Adrenal gland (tissue), 12 donors: ENCODE data around the gene RBMS2. TPM values are rescaled to one million over a fixed set of nuclear protein-coding genes. Genes with fewer than 3 reads are reported as not detected.

ENCODE experiments used
- DNase-seq, 7 donors: peaks; one replicate each; pipeline ENCODE4 v3.0.0-alpha.2; 2019 to 2020
- H3K27ac ChIP-seq, 5 donors: fragments of 200-600 bp; sonication (generic) in 4 of 5; 1 replicate in 3 of 5; 2 replicates in 2 of 5; pipeline versions ENCODE4 v1.5.1 to v1.8.0; 2016 to 2020; ENCODE audit warnings: mild to moderate bottlenecking in 1 of 5
- H3K27me3 ChIP-seq: fragments of 200-600 bp; 2 replicates; pipeline ENCODE4 v1.8.0; 2021
- H3K36me3 ChIP-seq, 2 donors: fragments of 200-600 bp; replicated peaks in 1 of 2; 1 replicate in 1 of 2; 2 replicates in 1 of 2; pipeline versions ENCODE4 v1.5.1 to v1.8.0; 2018 to 2022
- H3K4me1 ChIP-seq, 2 donors: fragments of 200-600 bp; replicated peaks in 1 of 2; 1 replicate in 1 of 2; 2 replicates in 1 of 2; pipeline versions ENCODE4 v1.5.1 to v1.8.0; 2018 to 2021
- H3K4me3 ChIP-seq, 4 donors: fragments of 200-600 bp; sonication (generic) in 3 of 4; one replicate each; pipeline ENCODE4 v1.5.1; 2016 to 2018
- H3K9me3 ChIP-seq, 3 donors: fragments of 200-600 bp; sonication (generic) in 1 of 3; replicated peaks in 1 of 3; 1 replicate in 2 of 3; 2 replicates in 1 of 3; pipeline versions ENCODE4 v1.5.1 to v1.8.0; 2016 to 2021
- POLR2A ChIP-seq, 2 donors: fragments of 450-650 bp; IDR thresholded peaks; one replicate each; pipeline ENCODE4 v1.6.1; 2017; ENCODE audit warnings: antibody characterized with exemption in 2 of 2, mild to moderate bottlenecking in 2 of 2, moderate library complexity in 1 of 2
- WGBS, 4 donors: extraction: QIAGEN DNeasy Blood & Tissue Kit in 2 of 4; methylation state at CpG; one replicate each; pipeline versions ENCODE4 v1.1.5 to v1.1.7; 2013 to 2017; 5-methylcytosine and 5-hydroxymethylcytosine counted together
- intact Hi-C, 2 donors: fragments of 100-400 bp; cut with DNase I; formaldehyde crosslinking; loops; one replicate each; pipeline versions ENCODE4 v1.14.1 to v1.15.0; 2022 to 2023
- polyA plus RNA-seq, 3 donors: library from polyadenylated mRNA; stranded (reverse); fragments of 200-250 nt in 2 of 3; fragments of 350-450 nt in 1 of 3; fragmentation: Illumina TruSeq in 1 of 3; extraction: RNeasy Lipid Tissue Mini Kit (QIAGEN cat#74804) in 1 of 3; gene quantifications; one replicate each; pipeline ENCODE4 v1.2.3, GENCODE V29; 2013 to 2014
- total RNA-seq, 9 donors: library from RNA; depleted of rRNA in 4 of 9; stranded (reverse); fragments of >200 nt in 4 of 9; fragments of 120-200 nt in 1 of 9; fragmentation: NEBNext Ultra II Directional in 1 of 9; extraction: Animal tissue kit (Norgen Biotek cat#: 25700) in 1 of 9; gene quantifications; one replicate each; pipeline versions ENCODE4 v1.1.0 to v1.2.4, GENCODE V29; 2013 to 2023
- TF ChIP-seq, protein P1 (sequence below), 6 experiments: fragments of 450-650 bp in 4 of 6; fragments of 200-600 bp in 2 of 6; sonication (generic) in 1 of 6; IDR thresholded peaks; 1 replicate in 5 of 6; 2 replicates in 1 of 6; pipeline versions ENCODE4 v1.5.1 to v1.8.0; 2016 to 2021; ENCODE audit warnings: antibody characterized with exemption in 6 of 6, mild to moderate bottlenecking in 2 of 6, moderate library complexity in 1 of 6
- donor health status: healthy with polysubstance abuse.
- donor health status: Bipolar disorder and iron deficiency.
- donor health status: DM: yes; HTN: yes; CAD: no.
- donor health status: DM: no; HTN: no; CAD: no.
- donor health status: DM: no; HTN: no; CAD: no.
- donor health status: DM: yes; HTN: yes; CAD: no.

RBMS2 gene
- total and polyA plus RNA-seq, 12 donors = 7.6 to 41.5 (median 19.9) TPM

DNA sequence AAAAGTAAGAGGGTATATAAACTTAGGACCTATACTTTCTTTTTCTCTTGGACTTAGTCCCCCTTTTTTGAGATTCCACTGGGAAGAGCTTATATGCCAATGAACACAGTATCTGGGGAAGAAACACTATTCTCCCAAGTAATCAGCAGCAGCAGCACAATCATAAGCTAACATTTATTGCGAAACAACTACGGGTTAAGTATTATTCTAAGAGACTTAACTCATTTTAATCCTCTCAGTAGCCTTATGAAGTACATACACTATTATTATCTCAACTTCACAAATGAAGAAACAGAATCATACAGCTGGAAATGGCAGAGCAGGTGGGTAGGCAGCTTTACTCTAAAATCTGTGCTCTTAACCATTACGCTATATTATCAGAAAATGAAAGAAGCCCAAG lies 80.6 kb downstream of the RBMS2 start:
- intact Hi-C loops = no loop called here
- Histone ChIP-seq H3K9me3 (no peaks in the 10 kb centered on the region), H3K27me3 (no peaks in the 10 kb centered on the region), H3K27ac (no peak overlapping the region), H3K36me3 (peaks cover 0 to 98% of the 10 kb centered on the region in 2 donors), H3K4me3 (no peak overlapping the region), H3K4me1 (no peaks in the 10 kb centered on the region)
- no peak for DNase-seq
- 73 to 83% (median 75%) methylated on average over 3 of the region's 3 CpGs for WGBS, 4 donors
- TF ChIP-seq, protein P1, sequence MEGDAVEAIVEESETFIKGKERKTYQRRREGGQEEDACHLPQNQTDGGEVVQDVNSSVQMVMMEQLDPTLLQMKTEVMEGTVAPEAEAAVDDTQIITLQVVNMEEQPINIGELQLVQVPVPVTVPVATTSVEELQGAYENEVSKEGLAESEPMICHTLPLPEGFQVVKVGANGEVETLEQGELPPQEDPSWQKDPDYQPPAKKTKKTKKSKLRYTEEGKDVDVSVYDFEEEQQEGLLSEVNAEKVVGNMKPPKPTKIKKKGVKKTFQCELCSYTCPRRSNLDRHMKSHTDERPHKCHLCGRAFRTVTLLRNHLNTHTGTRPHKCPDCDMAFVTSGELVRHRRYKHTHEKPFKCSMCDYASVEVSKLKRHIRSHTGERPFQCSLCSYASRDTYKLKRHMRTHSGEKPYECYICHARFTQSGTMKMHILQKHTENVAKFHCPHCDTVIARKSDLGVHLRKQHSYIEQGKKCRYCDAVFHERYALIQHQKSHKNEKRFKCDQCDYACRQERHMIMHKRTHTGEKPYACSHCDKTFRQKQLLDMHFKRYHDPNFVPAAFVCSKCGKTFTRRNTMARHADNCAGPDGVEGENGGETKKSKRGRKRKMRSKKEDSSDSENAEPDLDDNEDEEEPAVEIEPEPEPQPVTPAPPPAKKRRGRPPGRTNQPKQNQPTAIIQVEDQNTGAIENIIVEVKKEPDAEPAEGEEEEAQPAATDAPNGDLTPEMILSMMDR (IDR thresholded peaks at IDR 0.05) = no peak
- no peak for TF ChIP-seq POLR2A (IDR thresholded peaks at IDR 0.05)

DNA sequence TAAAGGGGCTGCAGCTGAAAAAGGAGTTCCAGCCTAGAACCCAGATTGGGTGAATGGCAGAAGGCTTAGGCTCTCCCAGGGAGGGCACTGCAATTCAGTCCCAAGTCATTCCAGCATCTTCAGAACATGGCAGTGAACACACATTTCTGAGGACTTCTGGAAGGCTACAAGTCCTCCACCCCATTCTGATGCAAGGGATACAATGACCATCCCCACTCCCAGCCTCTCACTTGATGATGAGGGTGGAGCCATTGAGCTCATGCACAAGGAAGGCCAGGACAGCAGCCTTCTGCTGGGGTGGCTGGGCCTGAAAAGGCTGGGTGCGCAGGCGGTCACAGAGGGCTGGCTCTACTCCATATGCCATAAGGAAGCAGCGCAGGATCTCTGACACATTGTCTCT lies 82.7 kb downstream of the RBMS2 start:
- TF ChIP-seq POLR2A (IDR thresholded peaks at IDR 0.05) = no peak
- TF ChIP-seq, protein P1 (IDR thresholded peaks at IDR 0.05) = no peak
- WGBS, 4 donors = 97 to 100% (median 100%) methylated on average over 3 of the region's 3 CpGs
- H3K4me1 ChIP-seq = no peaks in the 10 kb centered on the region
- H3K27ac ChIP-seq = no peak overlapping the region
- H3K9me3 ChIP-seq = no peaks in the 10 kb centered on the region
- H3K27me3 ChIP-seq = no peaks in the 10 kb centered on the region
- peaks cover 0 to 100% of the 10 kb centered on the region in 2 donors for H3K36me3 ChIP-seq
- intact Hi-C loops = no loop called here
- no peak for DNase-seq
- H3K4me3 ChIP-seq = no peak overlapping the region

DNA sequence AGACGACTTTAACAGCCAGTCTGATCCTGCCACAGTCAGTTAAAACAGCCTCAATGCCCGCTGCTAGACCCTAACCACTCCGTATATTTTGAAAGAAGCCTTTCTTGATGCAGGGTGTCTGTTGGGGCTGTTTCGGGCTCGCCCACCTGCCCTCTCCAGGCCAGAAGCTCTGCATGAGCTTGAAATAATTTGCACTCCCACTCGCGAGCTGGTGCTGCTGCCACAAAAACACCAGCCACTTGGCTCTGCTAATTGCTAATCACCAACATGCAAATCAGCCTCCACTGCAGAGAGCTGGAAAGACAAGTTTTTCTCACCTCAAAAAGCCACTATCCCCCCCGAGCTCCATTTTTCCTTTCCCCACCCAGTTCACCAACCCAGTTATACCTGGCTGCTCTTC lies 93.0 kb downstream of the RBMS2 start:
- WGBS, 4 donors = 83 to 90% (median 88%) methylated on average over 8 of the region's 8 CpGs

GRCh38 chr12:56616244-56616643 lies 94.6 kb downstream of the RBMS2 start:
- Histone ChIP-seq H3K4me1 (peaks cover 0 to 24% of the 10 kb centered on the region in 2 donors), H3K36me3 (peaks cover 0 to 85% of the 10 kb centered on the region in 2 donors), H3K27ac (no peak overlapping the region), H3K27me3 (no peaks in the 10 kb centered on the region), H3K4me3 (no peak overlapping the region), H3K9me3 (no peaks in the 10 kb centered on the region)
- no peak for DNase-seq
- 85 to 100% (median 90%) methylated on average over 2 to 3 of the region's 3 CpGs for WGBS, 4 donors
- TF ChIP-seq POLR2A (IDR thresholded peaks at IDR 0.05) = no peak
- TF ChIP-seq, protein P1 (IDR thresholded peaks at IDR 0.05) = no peak
- intact Hi-C loops = no loop called here

More for the DNA sequence above, 93.0 kb downstream of the RBMS2 start:
- TF ChIP-seq, protein P1 (IDR thresholded peaks at IDR 0.05) = no peak
- no peak for TF ChIP-seq POLR2A (IDR thresholded peaks at IDR 0.05)
- Histone ChIP-seq H3K36me3 (peaks cover 0 to 90% of the 10 kb centered on the region in 2 donors), H3K4me3 (no peak overlapping the region), H3K4me1 (peaks cover 0 to 26% of the 10 kb centered on the region in 2 donors), H3K27ac (no peak overlapping the region), H3K9me3 (no peaks in the 10 kb centered on the region), H3K27me3 (no peaks in the 10 kb centered on the region)
- DNase-seq = no peak
- intact Hi-C loops = no loop called here
